Vagina (tissue), 2 donors: ENCODE data around the gene TRMT112. TPM values are rescaled to one million over a fixed set of nuclear protein-coding genes. Genes with fewer than 3 reads are reported as not detected.
"Not testable (repeated sequence)": the region's sequence is repeated elsewhere in the genome, so short reads cannot be mapped to it uniquely, and the experiment has no call there.

Source experiments
- DNase-seq, 2 donors: peaks; one replicate each; pipeline ENCODE4 v3.0.0-alpha.2; 2017; ENCODE audit errors: extremely low spot score in 2 of 2
- H3K27ac ChIP-seq: fragments of 200-600 bp; sonication (generic); one replicate; pipeline ENCODE4 v1.5.1; 2019
- H3K27me3 ChIP-seq: fragments of 200-600 bp; sonication (generic); one replicate; pipeline ENCODE4 v1.5.1; 2019
- H3K36me3 ChIP-seq, 2 donors: fragments of 200-600 bp; sonication (generic); one replicate each; pipeline ENCODE4 v1.5.1; 2017 to 2019
- H3K4me1 ChIP-seq: fragments of 200-600 bp; sonication (generic); one replicate; pipeline ENCODE4 v1.5.1; 2019
- H3K4me3 ChIP-seq, 2 donors: fragments of 200-600 bp; sonication (generic); 1 replicate in 1 of 2; 2 replicates in 1 of 2; pipeline ENCODE4 v1.5.1; 2016 to 2019
- H3K9me3 ChIP-seq: fragments of 200-600 bp; sonication (generic); one replicate; pipeline ENCODE4 v1.5.1; 2019
- CTCF ChIP-seq, 3 experiments: fragments of 450-650 bp in 2 of 3; fragments of 200-600 bp in 1 of 3; sonication (generic) in 1 of 3; IDR thresholded peaks; one replicate each; pipeline ENCODE4 v1.5.1; 2017 to 2019; ENCODE audit warnings: antibody characterized with exemption in 3 of 3, mild to moderate bottlenecking in 2 of 3, moderate library complexity in 2 of 3
- POLR2A ChIP-seq, 2 donors: fragments of 450-650 bp; IDR thresholded peaks; one replicate each; pipeline ENCODE4 v1.6.1; 2017; ENCODE audit warnings: antibody characterized with exemption in 2 of 2, mild to moderate bottlenecking in 2 of 2, moderate library complexity in 2 of 2
- POLR2AphosphoS5 ChIP-seq, 2 donors: sonication (generic); formaldehyde crosslinking; IDR thresholded peaks; one replicate each; pipeline ENCODE4 v1.9.0; 2017; ENCODE audit warnings: antibody characterized with exemption in 2 of 2, mild to moderate bottlenecking in 2 of 2, low read depth in 1 of 2; ENCODE audit not compliant: insufficient read depth in 1 of 2
- intact Hi-C: fragments of 100-400 bp; cut with DNase I; formaldehyde crosslinking; loops from one replicate; pipeline ENCODE4 v1.15.1; 2023
- total RNA-seq: library from RNA; depleted of rRNA; stranded (reverse); fragments of >200 nt; gene quantifications from one replicate; pipeline ENCODE4 v1.2.3, GENCODE V29; 2016

The TRMT112 gene
- total RNA-seq, 1 donor from 2014 or later = 195 TPM

GRCh38 chr11:64316672-64317324, 561 bp downstream of the TRMT112 start:
- Histone ChIP-seq H3K27ac (peak overlapping the region; percentile 97), H3K9me3 (no peaks in the 10 kb centered on the region), H3K27me3 (no peaks in the 10 kb centered on the region), H3K4me1 (peaks cover 60% of the 10 kb centered on the region), H3K36me3 (peaks cover 0 to 32% of the 10 kb centered on the region in 2 donors), H3K4me3 (peak overlapping the region; percentile 90 to 95)
- no peak for DNase-seq
- intact Hi-C loops = loop anchor here (2.0 to 5.0 kb wide), 2 partner anchors 36 to 76 kb away; partner anchors contain the start of gene FKBP2
- TF ChIP-seq POLR2AphosphoS5 (IDR thresholded peaks at IDR 0.05; ENCODE audit: insufficient read depth in 1 of 2, low read depth in 1 of 2) (no peak), CTCF (IDR thresholded peaks at IDR 0.05) (no peak), POLR2A (IDR thresholded peaks at IDR 0.05) (no peak)

GRCh38 chr11:64315667-64316526, 1.5 kb downstream of the TRMT112 start:
- Histone ChIP-seq H3K36me3 (peaks cover 0 to 25% of the 10 kb centered on the region in 2 donors), H3K4me1 (peaks cover 52% of the 10 kb centered on the region)
- not testable (repeated sequence) for H3K9me3 ChIP-seq, H3K27me3 ChIP-seq, H3K4me3 ChIP-seq, DNase-seq, H3K27ac ChIP-seq
- intact Hi-C loops = loop anchor here (2.0 to 5.0 kb wide), 2 partner anchors 36 to 75 kb away; partner anchors contain the start of gene FKBP2

- Histone ChIP-seq H3K27ac (peak overlapping the region; percentile 72), H3K4me3 (no peak overlapping the region), H3K9me3 (no peaks in the 10 kb centered on the region), H3K27me3 (no peaks in the 10 kb centered on the region), H3K4me1 (peaks cover 47% of the 10 kb centered on the region), H3K36me3 (peaks cover 0 to 21% of the 10 kb centered on the region in 2 donors)
- intact Hi-C loops = loop anchor here (5.0 kb wide), 1 partner anchor 37 kb away; no protein-coding TSS in a partner anchor
- no peak for DNase-seq
- TF ChIP-seq POLR2A (IDR thresholded peaks at IDR 0.05) (no peak), POLR2AphosphoS5 (IDR thresholded peaks at IDR 0.05; ENCODE audit: insufficient read depth in 1 of 2, low read depth in 1 of 2) (no peak), CTCF (IDR thresholded peaks at IDR 0.05) (no peak)
These were observed 2.4 kb downstream of the TRMT112 start for GRCh38 chr11:64314805-64315561.

- TF ChIP-seq POLR2AphosphoS5 (IDR thresholded peaks at IDR 0.05; ENCODE audit: insufficient read depth in 1 of 2, low read depth in 1 of 2) (no peak), POLR2A (IDR thresholded peaks at IDR 0.05) (no peak), CTCF (IDR thresholded peaks at IDR 0.05) (no peak)
- H3K9me3 ChIP-seq = no peaks in the 10 kb centered on the region
- H3K4me3 ChIP-seq = peak overlapping the region; percentile 22 to 29
- DNase-seq = no peak
- intact Hi-C loops = no loop called here
- H3K4me1 ChIP-seq = peaks cover 40% of the 10 kb centered on the region
- H3K27ac ChIP-seq = peak overlapping the region; percentile 72
- H3K36me3 ChIP-seq = peaks cover 0 to 21% of the 10 kb centered on the region in 2 donors
- H3K27me3 ChIP-seq = no peaks in the 10 kb centered on the region
These were observed 3.1 kb downstream of the TRMT112 start for GRCh38 chr11:64314146-64314804.
